ENCODE measurements around the gene RAPGEF4. TPM values are rescaled to one million over a fixed set of nuclear protein-coding genes. Genes with fewer than 3 reads are reported as not detected.

The RAPGEF4 gene
- total RNA-seq, 2 experiments from 2014 or later: 0.21 TPM; not detected in 1

DNA sequence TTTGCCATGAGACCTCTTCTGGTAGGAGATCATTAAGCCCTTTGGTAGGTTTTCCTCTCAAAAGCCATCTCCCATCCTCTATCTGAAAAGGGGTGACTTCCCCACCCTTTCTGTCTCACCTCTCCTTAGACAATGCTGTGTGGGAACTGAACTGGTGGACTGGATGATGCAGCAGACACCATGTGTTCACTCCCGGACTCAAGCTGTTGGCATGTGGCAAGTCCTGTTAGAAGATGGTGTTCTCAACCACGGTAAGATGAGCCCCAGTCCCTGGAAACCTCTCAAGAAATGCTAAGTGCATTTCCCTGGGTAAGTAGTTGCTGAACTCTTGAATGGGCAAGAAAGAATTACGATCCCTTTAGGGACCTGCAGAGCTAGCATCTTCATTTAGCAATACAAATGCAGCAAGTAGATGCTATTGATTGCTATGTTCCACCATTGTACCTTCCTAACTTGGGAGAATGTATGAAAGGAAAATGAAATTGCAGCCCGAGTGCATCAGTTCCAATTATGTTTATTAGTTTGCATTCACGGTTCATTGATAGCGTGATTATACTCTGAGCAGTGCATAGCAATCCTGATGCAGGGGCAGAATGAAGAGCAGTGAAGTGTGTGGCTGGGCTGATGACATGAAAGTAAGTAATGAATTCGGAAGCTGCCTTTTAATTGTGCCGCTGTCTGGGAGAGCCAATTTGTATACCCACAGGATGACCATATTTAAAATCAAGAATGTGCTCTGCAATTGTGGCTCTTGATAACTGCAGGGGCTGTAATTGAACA lies 230.0 kb downstream of the RAPGEF4 start:
- Mint-ChIP-seq H3K4me1 (peaks cover 6% of the 10 kb centered on the region), H3K27ac (no peak overlapping the region), H3K4me3 (no peak overlapping the region), H3K27me3 (peaks cover 29% of the 10 kb centered on the region), H3K36me3 (no peaks in the 10 kb centered on the region), H3K9me3 (ENCODE audit: low read depth) (no peaks in the 10 kb centered on the region)
- CTCF ChIA-PET: interaction anchor here (0.6 kb wide), 1 partner anchor 537 kb away, joined by 3 read pairs; no protein-coding TSS in a partner anchor
- no peak for DNase-seq
- ATAC-seq: no peak

GRCh38 chr2:172967036-172967982 lies 231.7 kb downstream of the RAPGEF4 start:
- CTCF ChIA-PET: interaction anchor here (0.7 kb wide), 1 partner anchor 243 kb away, joined by 3 read pairs; no protein-coding TSS in a partner anchor
- no peak overlapping the region for H3K4me3 Mint-ChIP-seq
- H3K4me1 Mint-ChIP-seq: peaks cover 7% of the 10 kb centered on the region
- H3K27me3 Mint-ChIP-seq: peaks cover 34% of the 10 kb centered on the region
- no peaks in the 10 kb centered on the region for H3K9me3 Mint-ChIP-seq (ENCODE audit: low read depth)
- ATAC-seq: no peak
- no peak overlapping the region for H3K27ac Mint-ChIP-seq
- no peaks in the 10 kb centered on the region for H3K36me3 Mint-ChIP-seq
- DNase-seq: no peak

DNA sequence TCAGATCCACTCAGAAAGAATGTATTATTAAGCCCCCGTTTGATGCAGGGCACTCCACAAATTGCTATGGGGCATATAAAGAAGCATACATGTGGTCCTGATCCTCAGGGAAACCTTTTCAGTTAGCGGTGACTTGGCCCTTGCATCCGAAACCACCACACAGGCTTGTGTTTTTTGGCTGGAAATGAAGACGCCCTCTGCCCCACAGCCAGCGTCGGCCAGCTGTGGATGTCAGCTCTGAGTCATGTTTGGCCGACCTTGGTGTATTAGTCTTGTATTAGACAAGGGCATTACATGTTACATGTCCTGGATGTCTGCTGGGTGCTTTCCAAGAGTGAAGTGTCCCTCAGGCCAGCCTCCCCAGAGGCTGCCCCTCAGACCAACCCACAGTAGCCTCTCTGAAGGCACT lies 232.4 kb downstream of the RAPGEF4 start:
- Mint-ChIP-seq H3K4me1 (peaks cover 1% of the 10 kb centered on the region), H3K27ac (no peak overlapping the region), H3K27me3 (peaks cover 30% of the 10 kb centered on the region), H3K36me3 (no peaks in the 10 kb centered on the region), H3K4me3 (no peak overlapping the region), H3K9me3 (ENCODE audit: low read depth) (no peaks in the 10 kb centered on the region)
- ATAC-seq (no peak), DNase-seq (no peak)
- CTCF ChIA-PET: no interaction called here

GRCh38 chr2:172969166-172969565 lies 233.5 kb downstream of the RAPGEF4 start:
- no peak for ATAC-seq
- H3K27me3 Mint-ChIP-seq: peaks cover 35% of the 10 kb centered on the region
- H3K36me3 Mint-ChIP-seq: no peaks in the 10 kb centered on the region
- H3K27ac Mint-ChIP-seq: no peak overlapping the region
- no peak for DNase-seq
- CTCF ChIA-PET: interaction anchor here (1.1 kb wide), 1 partner anchor 8 kb away, joined by 3 read pairs; no protein-coding TSS in a partner anchor
- H3K4me3 Mint-ChIP-seq: no peak overlapping the region
- H3K4me1 Mint-ChIP-seq: peaks cover 1% of the 10 kb centered on the region
- H3K9me3 Mint-ChIP-seq (ENCODE audit: low read depth): no peaks in the 10 kb centered on the region

DNA sequence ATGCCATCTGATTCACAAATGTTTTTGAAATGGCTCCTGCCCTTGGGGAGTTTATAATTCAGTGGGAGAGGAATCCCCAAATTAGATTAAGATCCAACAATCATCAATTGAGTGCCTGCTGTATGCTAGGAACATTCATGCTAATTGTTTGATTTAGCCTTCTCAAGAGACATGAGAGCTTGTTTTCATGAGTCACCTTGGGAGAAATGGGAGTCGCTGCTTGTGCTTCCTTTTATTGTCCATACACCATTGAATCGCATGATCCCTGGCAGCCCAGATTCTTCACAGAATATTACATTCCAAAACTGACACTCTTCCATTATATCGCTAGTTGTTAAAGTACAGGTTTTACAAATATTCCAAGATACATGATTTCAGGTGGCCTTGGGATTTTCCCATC lies 234.0 kb downstream of the RAPGEF4 start:
- DNase-seq (no peak), ATAC-seq (no peak)
- Mint-ChIP-seq H3K27me3 (peaks cover 37% of the 10 kb centered on the region), H3K4me1 (peaks cover 1% of the 10 kb centered on the region), H3K9me3 (ENCODE audit: low read depth) (no peaks in the 10 kb centered on the region), H3K27ac (no peak overlapping the region), H3K36me3 (no peaks in the 10 kb centered on the region), H3K4me3 (no peak overlapping the region)
- CTCF ChIA-PET: interaction anchor here (1.1 kb wide), 1 partner anchor 8 kb away, joined by 3 read pairs; no protein-coding TSS in a partner anchor

DNA sequence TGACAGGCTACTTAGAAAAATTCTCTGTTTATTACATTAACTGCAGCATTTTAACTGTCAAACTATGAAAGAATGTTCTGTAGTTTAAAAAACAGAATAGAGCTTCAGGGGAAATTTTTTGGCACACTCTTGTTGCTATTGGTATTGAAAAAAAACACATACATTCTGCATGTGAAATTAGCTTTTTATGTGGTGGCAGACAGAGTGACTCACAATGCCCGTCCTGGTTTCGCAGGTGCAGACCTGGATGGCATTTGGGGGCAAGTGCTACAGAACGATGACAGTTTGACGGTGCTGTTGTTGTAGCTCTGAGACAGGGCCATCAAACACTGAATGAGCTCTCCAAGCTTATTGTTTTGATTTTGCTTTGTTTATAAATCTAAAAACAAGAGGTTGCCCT lies 235.0 kb downstream of the RAPGEF4 start:
- ATAC-seq: no peak
- Mint-ChIP-seq H3K9me3 (ENCODE audit: low read depth) (no peaks in the 10 kb centered on the region), H3K27me3 (peaks cover 44% of the 10 kb centered on the region), H3K4me1 (peaks cover 1% of the 10 kb centered on the region), H3K4me3 (no peak overlapping the region), H3K36me3 (no peaks in the 10 kb centered on the region), H3K27ac (no peak overlapping the region)
- CTCF ChIA-PET: interaction anchor here (1.2 kb wide), 1 partner anchor 164 kb away, joined by 4 read pairs; no protein-coding TSS in a partner anchor
- no peak for DNase-seq

DNA sequence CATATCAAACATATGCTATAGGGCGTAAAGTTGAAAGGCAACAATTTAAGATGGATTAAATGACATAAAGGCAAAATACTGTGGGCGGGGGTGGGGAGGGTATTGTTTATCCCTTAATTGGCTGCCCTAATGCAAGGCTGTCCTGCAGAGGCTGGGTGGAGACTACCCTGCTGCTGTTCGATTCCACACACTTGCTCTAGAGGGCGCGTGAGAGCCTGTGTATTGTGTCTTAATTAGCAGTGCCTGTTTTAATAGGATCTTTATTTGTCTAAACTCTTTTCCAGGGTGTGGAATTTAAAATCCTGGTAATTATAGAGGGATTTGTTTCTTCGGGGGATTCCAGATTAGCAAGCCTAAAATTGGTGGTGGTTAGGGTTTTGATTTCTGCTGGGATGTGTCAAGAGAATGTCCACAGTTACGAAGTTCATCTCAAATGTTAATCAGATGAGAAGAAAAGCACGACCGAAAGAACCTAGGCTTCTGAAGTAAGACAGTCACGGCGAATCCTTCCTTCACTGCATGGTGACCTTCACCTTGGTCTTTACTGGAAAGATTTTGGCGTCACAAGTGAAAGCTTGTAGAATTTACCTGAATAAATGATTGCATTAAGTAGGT lies 236.5 kb downstream of the RAPGEF4 start:
- CTCF ChIA-PET: no interaction called here
- Mint-ChIP-seq H3K36me3 (no peaks in the 10 kb centered on the region), H3K27me3 (peaks cover 56% of the 10 kb centered on the region), H3K4me3 (no peak overlapping the region), H3K4me1 (peaks cover 1% of the 10 kb centered on the region), H3K9me3 (ENCODE audit: low read depth) (no peaks in the 10 kb centered on the region), H3K27ac (no peak overlapping the region)
- peak; percentile 57 for DNase-seq
- ATAC-seq: peak; percentile 66

DNA sequence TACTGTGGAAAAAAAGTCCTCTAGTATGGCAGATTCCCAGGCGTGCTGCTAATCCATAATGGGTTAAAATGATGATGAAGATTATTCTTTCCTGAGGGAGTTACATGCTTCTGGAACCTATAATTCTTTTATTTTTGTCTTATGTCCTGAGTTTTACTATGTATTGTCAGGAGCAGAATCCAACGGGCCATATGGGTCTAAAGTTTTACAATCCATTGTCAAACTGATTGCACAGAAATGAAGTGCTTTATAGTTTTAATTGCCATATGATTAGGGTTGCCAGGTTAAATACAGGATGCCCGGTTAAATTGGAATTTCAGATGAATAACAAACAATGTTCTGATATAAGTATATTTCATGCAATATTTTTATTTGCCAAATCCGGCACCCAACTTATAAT lies 239.1 kb downstream of the RAPGEF4 start:
- Mint-ChIP-seq H3K36me3 (no peaks in the 10 kb centered on the region), H3K4me1 (peaks cover 4% of the 10 kb centered on the region), H3K9me3 (ENCODE audit: low read depth) (no peaks in the 10 kb centered on the region), H3K27me3 (peaks cover 71% of the 10 kb centered on the region), H3K27ac (no peak overlapping the region), H3K4me3 (no peak overlapping the region)
- ATAC-seq: no peak
- no peak for DNase-seq
- CTCF ChIA-PET: no interaction called here

DNA sequence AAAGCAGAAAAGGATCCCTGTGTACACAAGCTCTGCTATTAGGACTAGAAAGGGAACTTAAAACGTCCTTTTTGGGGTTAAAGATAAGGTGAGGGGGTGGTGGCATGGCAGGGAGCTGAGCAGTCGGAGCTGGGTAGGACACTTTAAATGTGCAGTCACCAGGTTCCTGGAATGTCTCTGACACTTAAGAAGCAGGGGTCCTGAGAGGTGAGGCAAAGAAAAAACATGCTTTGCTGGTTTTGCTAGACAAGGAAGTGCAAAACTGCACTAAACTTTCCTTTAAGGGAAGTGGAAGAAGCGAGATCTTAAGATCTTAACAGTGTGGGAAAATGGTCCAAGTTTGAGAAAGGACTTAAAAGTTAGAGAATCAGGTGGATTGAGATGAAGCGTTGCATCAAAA lies 240.5 kb downstream of the RAPGEF4 start:
- H3K27ac Mint-ChIP-seq: no peak overlapping the region

GRCh38 chr2:172976816-172977215 lies 241.2 kb downstream of the RAPGEF4 start:
- ATAC-seq (no peak), DNase-seq (no peak)
- H3K9me3 Mint-ChIP-seq (ENCODE audit: low read depth): no peaks in the 10 kb centered on the region
- H3K27ac Mint-ChIP-seq: no peak overlapping the region
- H3K36me3 Mint-ChIP-seq: no peaks in the 10 kb centered on the region
- CTCF ChIA-PET: no interaction called here
- H3K27me3 Mint-ChIP-seq: peaks cover 65% of the 10 kb centered on the region
- peaks cover 2% of the 10 kb centered on the region for H3K4me1 Mint-ChIP-seq
- no peak overlapping the region for H3K4me3 Mint-ChIP-seq

More for the DNA sequence above, 240.5 kb downstream of the RAPGEF4 start:
- Mint-ChIP-seq H3K36me3 (no peaks in the 10 kb centered on the region), H3K4me1 (peaks cover 2% of the 10 kb centered on the region), H3K27me3 (peaks cover 67% of the 10 kb centered on the region), H3K4me3 (no peak overlapping the region), H3K9me3 (ENCODE audit: low read depth) (no peaks in the 10 kb centered on the region)
- CTCF ChIA-PET: no interaction called here
- ATAC-seq: no peak
- DNase-seq: no peak

GRCh38 chr2:172977270-172978062 lies 241.8 kb downstream of the RAPGEF4 start:
- Mint-ChIP-seq H3K4me1 (peaks cover 2% of the 10 kb centered on the region), H3K9me3 (ENCODE audit: low read depth) (no peaks in the 10 kb centered on the region), H3K27ac (no peak overlapping the region), H3K36me3 (no peaks in the 10 kb centered on the region), H3K27me3 (peaks cover 62% of the 10 kb centered on the region), H3K4me3 (no peak overlapping the region)
- CTCF ChIA-PET: interaction anchor here (1.0 kb wide), 1 partner anchor 8 kb away, joined by 3 read pairs; no protein-coding TSS in a partner anchor
- peak; percentile 9 for ATAC-seq
- DNase-seq: no peak

GRCh38 chr2:172978063-172978383 lies 242.4 kb downstream of the RAPGEF4 start:
- ATAC-seq (no peak), DNase-seq (no peak)
- Mint-ChIP-seq H3K9me3 (ENCODE audit: low read depth) (no peaks in the 10 kb centered on the region), H3K36me3 (no peaks in the 10 kb centered on the region), H3K27ac (no peak overlapping the region), H3K4me3 (no peak overlapping the region), H3K27me3 (peaks cover 66% of the 10 kb centered on the region), H3K4me1 (peaks cover 2% of the 10 kb centered on the region)
- CTCF ChIA-PET: interaction anchor here (1.0 kb wide), 1 partner anchor 9 kb away, joined by 3 read pairs; no protein-coding TSS in a partner anchor
